Loucy (cell line): ENCODE data around the gene SUPV3L1.

ENCODE experiments used
- H2AFZ ChIP-seq: fragments of 200-600 bp; sonication (generic); 2 replicates; pipeline ENCODE4 v1.6.0; 2016; ENCODE audit warnings: antibody characterized with exemption, mild to moderate bottlenecking, low read length, moderate library complexity
- H3F3A ChIP-seq: fragments of 200-600 bp; 2 replicates; pipeline ENCODE4 v1.6.0; 2016; ENCODE audit warnings: antibody characterized with exemption, low read depth, mild to moderate bottlenecking
- H3K27me3 ChIP-seq: fragments of 200-600 bp; sonication (generic); 2 replicates; pipeline ENCODE4 v1.6.1; 2014; ENCODE audit warnings: low read length, mild to moderate bottlenecking; ENCODE audit not compliant: insufficient read depth, poor library complexity, severe bottlenecking
- H3K36me3 ChIP-seq: fragments of 200-600 bp; sonication (generic); 2 replicates; pipeline ENCODE4 v1.6.1; 2016; ENCODE audit warnings: low read length; ENCODE audit not compliant: insufficient read depth
- H3K4me1 ChIP-seq: fragments of 200-600 bp; sonication (generic); 2 replicates; pipeline ENCODE4 v1.5.1; 2014; ENCODE audit warnings: low read length, mild to moderate bottlenecking; ENCODE audit not compliant: insufficient read depth, poor library complexity, severe bottlenecking
- H3K4me2 ChIP-seq: fragments of 200-600 bp; sonication (generic); 2 replicates; pipeline ENCODE4 v1.6.0; 2014; ENCODE audit warnings: antibody characterized with exemption, low read length, low read depth, mild to moderate bottlenecking; ENCODE audit not compliant: poor library complexity, severe bottlenecking
- H3K4me3 ChIP-seq: fragments of 200-600 bp; sonication (generic); 2 replicates; pipeline ENCODE4 v1.5.1; 2014; ENCODE audit warnings: low read length, mild to moderate bottlenecking, mixed read lengths; ENCODE audit not compliant: poor library complexity, severe bottlenecking
- H3K79me2 ChIP-seq: fragments of 200-600 bp; sonication (generic); 2 replicates; pipeline ENCODE4 v1.6.1; 2014; ENCODE audit warnings: low read length; ENCODE audit not compliant: insufficient read depth
- H3K9ac ChIP-seq: fragments of 200-600 bp; sonication (generic); 2 replicates; pipeline ENCODE4 v1.6.0; 2014; ENCODE audit warnings: mild to moderate bottlenecking, low read depth, low read length, moderate library complexity; ENCODE audit not compliant: poor library complexity, severe bottlenecking
- H3K9me2 ChIP-seq: fragments of 200-600 bp; sonication (generic); replicated peaks from 2 replicates; pipeline ENCODE4 v1.6.1; 2016; ENCODE audit warnings: low read depth, low read length, mixed read lengths
- H3K9me3 ChIP-seq: fragments of 200-600 bp; sonication (generic); 2 replicates; pipeline ENCODE4 v1.6.1; 2014; ENCODE audit warnings: mild to moderate bottlenecking, antibody characterized with exemption, low read length, low read depth; ENCODE audit not compliant: insufficient read depth
- H4K20me1 ChIP-seq: fragments of 200-600 bp; sonication (generic); 2 replicates; pipeline ENCODE4 v1.6.0; 2014; ENCODE audit warnings: antibody characterized with exemption, low read length, mild to moderate bottlenecking; ENCODE audit not compliant: insufficient read depth, poor library complexity, severe bottlenecking
- CTCF ChIP-seq: fragments of 200-600 bp; sonication (generic); conservative IDR thresholded peaks from 2 replicates; pipeline ENCODE4 v1.5.1; 2014; ENCODE audit warnings: mild to moderate bottlenecking, antibody characterized with exemption, low read length
- EZH2phosphoT487 ChIP-seq: fragments of 200-600 bp; IDR thresholded peaks from 2 replicates; pipeline ENCODE4 v1.6.1; 2018; ENCODE audit warnings: antibody characterized with exemption, mild to moderate bottlenecking, moderate library complexity, borderline replicate concordance

SUPV3L1 gene

GRCh38 chr10:69179743-69180524, at the start of gene SUPV3L1:
Gene SUPV3L1 (plus strand): TSS chr10:69180234. CDS start chr10:69180292, 58 bp downstream.
- H3K79me2 ChIP-seq: peaks cover 43% of the 10 kb centered on the region
- H3K4me2 ChIP-seq: peak within 1 kb of the TSS; percentile 89
- TF ChIP-seq CTCF (no peak), EZH2phosphoT487 (no peak)
- H2AFZ ChIP-seq: peak within 1 kb of the TSS; percentile 91
- H3K27me3 ChIP-seq: no peaks in the 10 kb centered on the region
- H3K9me3 ChIP-seq: no peaks in the 10 kb centered on the region
- peak within 1 kb of the TSS; percentile 88 for H3K9ac ChIP-seq
- no peaks in the 10 kb centered on the region for H3F3A ChIP-seq
- peaks cover 15% of the 10 kb centered on the region for H4K20me1 ChIP-seq
- no peaks in the 10 kb centered on the region for H3K9me2 ChIP-seq
- peak within 1 kb of the TSS; percentile 91 for H3K4me3 ChIP-seq
- no peaks in the 10 kb centered on the region for H3K36me3 ChIP-seq
- H3K4me1 ChIP-seq: peaks cover 14% of the 10 kb centered on the region

GRCh38 chr10:69130251-69130650, 49.8 kb upstream of the SUPV3L1 start:
- TF ChIP-seq EZH2phosphoT487 (no peak), CTCF (no peak)
- no peaks in the 10 kb centered on the region for H3K27me3 ChIP-seq
- H4K20me1 ChIP-seq: peaks cover 54% of the 10 kb centered on the region
- H2AFZ ChIP-seq: no peak overlapping the region
- peak overlapping the region; percentile 50 for H3K4me3 ChIP-seq
- peaks cover 33% of the 10 kb centered on the region for H3K4me1 ChIP-seq
- H3F3A ChIP-seq: no peaks in the 10 kb centered on the region
- H3K79me2 ChIP-seq: peaks cover 95% of the 10 kb centered on the region
- peaks cover 17% of the 10 kb centered on the region for H3K36me3 ChIP-seq
- peak overlapping the region; percentile 51 for H3K4me2 ChIP-seq
- no peaks in the 10 kb centered on the region for H3K9me3 ChIP-seq
- peak overlapping the region; percentile 24 for H3K9ac ChIP-seq
- H3K9me2 ChIP-seq: no peaks in the 10 kb centered on the region

- no peaks in the 10 kb centered on the region for H3K9me3 ChIP-seq
- H3K36me3 ChIP-seq: peaks cover 20% of the 10 kb centered on the region; the same call in 1 of the 2 replicates
- no peak overlapping the region for H2AFZ ChIP-seq
- no peak overlapping the region for H3K4me3 ChIP-seq
- H3K9ac ChIP-seq: no peak overlapping the region
- no peaks in the 10 kb centered on the region for H3K27me3 ChIP-seq
- no peaks in the 10 kb centered on the region for H3K4me1 ChIP-seq
- H3K79me2 ChIP-seq: peaks cover 77% of the 10 kb centered on the region
- H3K9me2 ChIP-seq: no peaks in the 10 kb centered on the region
- H3K4me2 ChIP-seq: no peak overlapping the region
- peaks cover 21% of the 10 kb centered on the region for H4K20me1 ChIP-seq
- H3F3A ChIP-seq: no peaks in the 10 kb centered on the region
- no peak for TF ChIP-seq CTCF
- no peak for TF ChIP-seq EZH2phosphoT487
Observed at GRCh38 chr10:69139961-69140360, 40.1 kb upstream of the SUPV3L1 start.
